HG02798 (cell line): ENCODE measurements around the gene TWIST2.

Experiments used
- ATAC-seq: cut with Tn5 transposase; IDR thresholded peaks from one replicate; pipeline ENCODE4 v1.9.1; 2021; ENCODE audit warnings: mild to moderate bottlenecking; ENCODE audit not compliant: unreplicated experiment, poor library complexity

Gene TWIST2

GRCh38 chr2:238855299-238855698 lies 7.4 kb downstream of the TWIST2 start:
- no peak for ATAC-seq

DNA sequence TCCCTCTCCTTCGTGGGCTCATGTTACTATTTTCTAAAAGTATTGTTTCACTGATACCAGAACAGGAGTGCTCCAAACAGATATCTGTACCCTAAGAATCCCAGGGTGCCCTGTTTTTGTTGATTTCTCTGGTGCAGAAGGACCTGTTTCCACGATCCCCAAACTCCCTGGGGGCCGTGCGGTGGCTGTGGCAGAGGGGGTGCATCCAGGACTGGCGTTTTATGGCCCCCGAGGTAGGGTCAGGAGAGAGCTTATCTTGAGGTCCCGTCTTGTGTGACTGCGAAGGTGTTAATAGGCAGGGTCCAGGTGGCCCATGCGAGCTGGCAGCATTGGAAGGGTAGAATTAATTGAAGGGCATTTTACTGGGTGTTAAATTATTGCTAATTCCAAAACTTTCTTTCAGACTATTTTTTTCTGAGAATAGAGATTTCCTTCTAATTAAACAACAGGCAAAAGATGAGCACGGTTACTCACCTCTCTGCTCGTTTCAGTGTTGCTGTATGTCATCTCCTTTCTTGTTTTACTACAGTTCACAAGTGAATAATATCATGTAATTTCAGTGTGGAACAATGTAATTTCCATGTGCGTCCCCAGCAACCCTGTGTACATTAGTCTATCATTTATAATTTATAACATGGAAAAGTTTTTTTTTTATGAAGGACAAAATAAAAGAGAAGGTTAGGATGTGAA lies 8.2 kb downstream of the TWIST2 start:
- no peak for ATAC-seq

DNA sequence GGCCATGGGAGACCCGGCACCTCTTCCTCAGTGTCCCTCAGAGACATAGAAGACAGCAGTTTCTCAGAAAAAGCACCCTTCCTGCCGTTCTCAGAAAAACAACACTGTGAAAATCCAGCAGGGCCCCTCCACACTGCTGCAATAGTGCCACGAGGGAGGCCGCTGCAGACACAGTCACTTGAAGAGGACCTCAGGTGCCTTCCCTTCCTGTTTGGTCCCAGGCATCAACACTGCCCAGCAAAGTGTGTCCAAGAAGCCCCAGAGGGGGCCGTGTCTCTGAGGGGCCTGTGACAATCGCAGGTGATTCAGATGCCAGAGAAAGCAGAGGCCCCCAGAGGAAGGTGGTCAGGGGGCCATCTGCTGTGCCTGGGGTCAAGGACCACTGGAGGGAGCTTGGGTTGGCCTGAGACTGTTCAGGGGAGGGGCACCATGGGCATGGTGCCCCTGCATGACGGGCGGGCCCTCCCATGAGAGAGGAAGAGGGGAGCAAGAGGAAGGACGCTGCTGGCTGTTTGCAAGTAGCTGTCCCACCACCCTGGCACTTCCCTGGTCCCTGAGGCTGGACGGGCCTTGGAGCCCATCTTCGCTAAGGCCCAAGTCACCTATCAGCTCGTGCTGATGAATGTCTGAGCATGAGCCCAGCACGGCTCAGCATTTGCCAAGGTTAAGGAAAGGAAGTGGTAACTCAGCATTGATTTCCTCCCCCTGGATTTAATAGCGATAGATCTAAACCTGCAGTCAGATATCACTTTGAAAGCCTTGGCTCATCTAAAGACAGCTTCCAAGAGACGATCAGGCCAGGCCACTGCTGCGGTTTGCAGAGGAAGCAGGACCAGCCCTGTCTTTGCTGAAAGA lies 9.1 kb downstream of the TWIST2 start:
- no peak for ATAC-seq

DNA sequence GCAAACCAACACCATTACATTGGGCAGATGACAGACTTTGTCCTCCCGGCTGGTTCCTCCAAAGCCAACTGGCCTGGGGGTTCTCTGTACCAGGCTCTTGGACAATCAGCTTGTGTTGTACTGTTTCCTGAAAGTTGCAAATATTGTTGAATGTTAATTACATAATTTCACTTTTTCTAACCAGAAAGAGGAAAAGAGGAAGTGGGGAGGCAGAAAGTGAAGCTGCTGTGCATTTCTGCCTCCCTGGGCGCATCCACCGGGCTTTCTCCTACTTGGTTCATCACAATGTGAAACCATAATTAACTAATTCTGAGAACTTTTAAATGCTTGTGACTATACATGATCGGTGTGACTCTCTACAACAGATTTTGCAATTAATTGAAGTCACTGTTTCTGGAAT lies 10.1 kb downstream of the TWIST2 start:
- no peak for ATAC-seq

DNA sequence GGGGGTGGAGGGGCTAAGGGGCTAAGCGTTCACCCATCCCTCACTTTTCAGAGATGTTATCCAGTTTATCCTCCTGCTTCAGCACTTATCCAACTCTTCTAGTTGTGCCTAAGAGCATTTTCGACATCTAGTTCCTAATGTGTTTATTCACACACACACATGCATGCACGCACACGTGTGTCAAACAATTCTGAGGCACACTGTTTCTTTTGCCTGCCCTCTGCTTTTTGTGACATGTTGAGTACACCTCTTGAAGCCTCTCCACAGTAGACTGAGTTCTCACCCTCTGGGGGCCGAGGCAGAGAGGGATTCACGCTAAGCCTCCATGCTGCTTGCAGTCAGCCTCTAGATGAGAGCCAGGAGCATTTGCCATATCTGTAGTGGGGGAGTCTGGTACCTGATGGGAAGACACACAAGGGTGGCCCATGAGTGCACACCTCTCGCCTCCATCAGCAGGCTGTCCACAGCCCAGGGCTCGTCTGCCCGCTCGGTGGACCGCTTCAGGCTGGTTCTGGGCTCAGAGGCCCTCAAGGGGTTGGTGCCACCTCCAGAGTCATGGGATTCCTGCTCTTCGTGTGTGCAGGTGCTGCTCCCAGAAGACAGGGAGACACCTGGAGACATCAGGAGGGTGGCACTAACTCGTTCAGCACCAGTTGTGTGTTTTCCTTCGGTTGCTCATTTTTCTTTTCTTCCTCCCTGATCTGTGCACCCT lies 11.9 kb downstream of the TWIST2 start:
- ATAC-seq: no peak

GRCh38 chr2:238861013-238861730 lies 13.3 kb downstream of the TWIST2 start:
- no peak for ATAC-seq

- no peak for ATAC-seq
These were observed 14.0 kb downstream of the TWIST2 start for GRCh38 chr2:238861766-238862315.

GRCh38 chr2:238862701-238863100 lies 14.8 kb downstream of the TWIST2 start:
- no peak for ATAC-seq

DNA sequence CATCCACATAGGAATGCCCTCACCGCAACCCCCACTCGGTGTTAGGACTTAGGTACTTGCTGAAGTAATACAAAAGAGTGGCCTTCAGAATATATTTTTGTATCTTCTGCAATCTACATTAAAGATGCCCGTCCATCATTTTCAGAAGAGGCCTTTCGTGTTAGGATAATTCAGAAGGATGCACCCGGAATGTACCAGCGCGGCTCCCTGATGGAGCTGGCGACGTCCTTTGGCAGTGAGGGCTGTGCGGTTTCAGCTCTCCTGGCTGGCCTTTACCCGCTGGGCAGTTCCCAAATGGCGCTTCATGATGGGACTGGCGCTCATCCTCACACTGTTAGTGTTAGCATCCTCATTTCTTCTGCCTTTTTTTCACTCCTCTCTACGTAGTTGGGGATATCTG lies 15.3 kb downstream of the TWIST2 start:
- ATAC-seq: no peak

DNA sequence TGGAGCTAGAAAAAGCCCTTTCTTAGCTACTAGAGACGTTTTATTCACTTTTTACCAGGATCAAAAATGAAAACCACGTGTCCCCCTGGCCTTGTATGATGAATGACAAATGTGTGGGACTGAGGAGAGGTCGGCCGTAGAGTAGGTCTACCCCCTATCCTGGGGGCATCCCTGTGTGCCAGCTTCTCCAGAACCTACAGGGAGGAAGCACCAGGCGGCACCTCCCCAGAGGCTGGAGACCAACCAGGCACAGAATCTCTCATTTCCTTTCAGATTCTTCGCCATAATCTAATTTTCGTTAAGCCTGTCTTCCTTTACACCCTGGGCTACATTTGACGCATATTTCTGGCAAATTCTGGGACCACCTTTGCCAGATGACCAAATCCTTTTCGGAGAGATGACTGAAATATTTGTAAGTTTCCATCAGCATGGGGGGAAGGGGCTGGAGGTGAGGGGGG lies 15.9 kb downstream of the TWIST2 start:
- no peak for ATAC-seq

DNA sequence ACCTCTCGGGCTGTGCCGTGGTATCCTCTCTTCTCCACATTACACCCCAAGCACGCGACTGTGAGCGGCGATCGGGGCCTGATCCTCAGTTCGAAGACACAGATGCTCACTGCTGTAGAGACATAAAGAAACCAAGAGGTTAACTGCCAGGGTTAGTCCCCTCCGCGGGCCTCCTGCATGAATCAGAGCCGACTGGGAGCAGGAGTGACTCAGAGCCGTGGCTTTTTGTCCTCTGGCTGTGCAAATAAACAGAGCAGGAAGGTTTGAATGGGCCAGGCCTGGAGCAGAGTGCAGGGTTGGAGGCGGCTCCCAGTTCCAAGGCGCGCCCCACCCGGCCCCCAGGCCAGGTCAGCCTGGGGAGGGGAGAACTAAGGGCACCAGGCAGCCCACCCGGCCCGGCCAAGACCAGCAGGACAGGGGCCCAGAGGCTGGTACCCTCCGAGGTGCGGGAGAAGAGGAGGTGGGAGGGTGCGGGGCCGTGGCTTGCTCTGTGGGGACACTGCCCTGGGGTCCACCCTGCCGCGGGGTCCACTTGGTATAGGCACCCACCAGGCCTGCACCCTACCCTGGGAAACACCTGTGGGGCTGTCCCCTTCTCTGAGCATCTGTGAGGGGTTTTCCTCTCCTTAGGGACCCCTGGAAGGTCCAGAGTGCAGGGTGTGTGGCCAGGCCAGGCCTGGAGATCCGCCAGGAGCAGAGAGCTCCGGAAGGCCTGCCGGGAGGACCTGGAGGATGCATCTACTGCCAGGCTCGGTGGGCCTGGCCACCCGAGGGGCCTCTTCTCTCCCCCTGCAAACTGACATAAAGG lies 16.5 kb downstream of the TWIST2 start:
- no peak for ATAC-seq

DNA sequence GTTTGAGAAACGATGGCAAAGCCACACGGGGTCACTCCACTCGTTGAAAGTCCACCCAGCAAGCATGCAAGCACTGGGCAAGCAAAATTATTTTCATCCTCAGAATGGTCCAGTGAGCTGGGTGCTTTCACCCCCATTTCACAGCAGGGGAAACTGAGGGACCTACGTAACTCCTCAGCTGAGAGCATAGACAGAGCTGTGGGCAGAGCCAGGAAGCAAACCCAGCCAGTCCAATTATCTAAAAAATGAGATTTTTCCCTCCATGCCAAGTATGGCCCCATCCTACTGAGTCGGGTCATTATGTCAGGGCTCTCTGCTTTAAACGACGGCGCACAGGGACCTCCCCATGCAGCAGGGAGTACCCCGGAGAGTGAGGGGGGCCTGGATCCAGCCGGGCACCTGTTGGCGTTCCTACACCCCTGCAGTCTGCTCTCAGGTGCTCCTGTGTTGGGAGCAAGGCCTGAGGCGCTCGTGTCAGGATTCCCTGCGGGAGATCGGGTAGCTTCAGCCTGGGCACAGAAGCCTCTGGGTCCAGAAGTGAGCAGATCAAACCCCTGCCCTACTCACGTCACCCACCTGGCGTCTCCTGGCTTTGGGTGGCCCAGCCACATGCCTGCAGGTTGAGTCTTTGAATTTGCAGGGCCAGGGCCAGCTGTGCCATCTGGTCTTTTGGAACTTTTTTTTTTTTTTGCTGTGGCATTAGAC lies 17.3 kb downstream of the TWIST2 start:
- ATAC-seq: no peak

DNA sequence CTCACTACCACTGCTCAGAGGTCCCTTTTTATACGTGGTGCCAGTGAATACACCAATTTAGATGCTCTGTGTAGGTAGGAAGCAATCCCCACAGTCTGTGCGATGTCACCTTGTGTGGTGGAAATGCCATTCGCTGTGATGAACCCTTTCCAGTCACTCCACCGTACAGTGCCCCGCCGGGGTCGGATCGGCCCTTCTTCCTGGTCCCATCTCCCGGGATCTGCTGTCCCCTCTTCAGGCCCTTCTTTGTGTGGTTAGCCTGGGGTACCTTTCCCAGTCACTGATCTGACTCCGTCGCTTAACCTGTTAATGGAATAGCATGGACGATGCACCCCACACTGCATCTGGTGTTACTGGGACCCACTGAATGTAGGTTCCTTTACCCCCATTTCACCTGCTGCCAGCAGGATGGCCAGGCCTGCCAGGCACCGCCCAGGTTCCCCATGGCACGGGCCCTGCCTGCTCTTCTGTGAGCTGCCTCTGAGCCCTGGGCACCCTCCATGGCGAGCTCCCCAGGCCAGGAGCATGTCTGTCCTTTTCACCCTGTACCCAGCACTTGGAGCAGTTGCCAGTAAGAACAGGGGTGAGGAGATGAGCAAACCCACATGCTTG lies 18.0 kb downstream of the TWIST2 start:
- ATAC-seq: no peak

DNA sequence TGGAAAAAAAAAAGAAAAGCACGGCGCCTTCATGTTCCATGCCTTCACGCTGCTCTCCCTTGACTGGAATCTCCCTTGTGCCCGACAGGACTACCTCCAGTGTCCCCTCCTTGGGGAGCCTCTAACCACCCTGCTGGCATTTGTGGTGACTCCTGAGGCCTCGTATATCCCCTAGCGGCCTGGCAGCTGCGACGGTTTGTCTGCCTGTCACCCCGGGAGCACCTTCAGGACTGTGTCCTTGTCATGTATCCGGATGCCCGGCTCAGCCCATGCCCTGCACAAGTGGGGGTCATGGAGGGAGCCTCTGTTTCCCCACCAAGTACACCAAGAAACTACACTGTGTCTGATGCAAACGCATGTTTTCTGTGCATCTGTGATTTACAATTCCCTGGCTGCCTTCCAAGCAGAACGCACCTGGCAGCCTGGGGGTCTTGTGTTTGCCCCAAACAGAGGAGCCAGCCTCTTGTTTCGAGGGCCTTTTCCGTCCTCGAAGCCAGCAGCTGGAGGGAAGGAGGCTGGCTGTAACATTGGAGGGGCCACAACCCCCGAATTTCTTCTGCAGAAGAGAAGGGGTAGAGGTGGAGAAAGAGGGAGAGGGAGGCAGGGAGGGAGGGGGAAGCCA lies 18.9 kb downstream of the TWIST2 start:
- no peak for ATAC-seq

- ATAC-seq: no peak
These were observed 20.2 kb downstream of the TWIST2 start for GRCh38 chr2:238868067-238868524.

- ATAC-seq: no peak
These were observed 20.9 kb downstream of the TWIST2 start for GRCh38 chr2:238868616-238869292.
